Activated T-helper 1 cell treated with anti-CD3 and anti-CD28 coated beads, Interleukin-2, amount 50 U/mL, for 16 hours (primary cell): ENCODE measurements around the gene NCR2.

Source experiments
- DNase-seq, 2 donors: peaks; one replicate each; pipeline ENCODE4 v3.0.0-alpha.2; 2020; ENCODE audit warnings: low read depth in 1 of 2, low spot score in 1 of 2

Gene NCR2

GRCh38 chr6:41327177-41327576, 8.2 kb upstream of the NCR2 start:
- DNase-seq, result no peak

DNA sequence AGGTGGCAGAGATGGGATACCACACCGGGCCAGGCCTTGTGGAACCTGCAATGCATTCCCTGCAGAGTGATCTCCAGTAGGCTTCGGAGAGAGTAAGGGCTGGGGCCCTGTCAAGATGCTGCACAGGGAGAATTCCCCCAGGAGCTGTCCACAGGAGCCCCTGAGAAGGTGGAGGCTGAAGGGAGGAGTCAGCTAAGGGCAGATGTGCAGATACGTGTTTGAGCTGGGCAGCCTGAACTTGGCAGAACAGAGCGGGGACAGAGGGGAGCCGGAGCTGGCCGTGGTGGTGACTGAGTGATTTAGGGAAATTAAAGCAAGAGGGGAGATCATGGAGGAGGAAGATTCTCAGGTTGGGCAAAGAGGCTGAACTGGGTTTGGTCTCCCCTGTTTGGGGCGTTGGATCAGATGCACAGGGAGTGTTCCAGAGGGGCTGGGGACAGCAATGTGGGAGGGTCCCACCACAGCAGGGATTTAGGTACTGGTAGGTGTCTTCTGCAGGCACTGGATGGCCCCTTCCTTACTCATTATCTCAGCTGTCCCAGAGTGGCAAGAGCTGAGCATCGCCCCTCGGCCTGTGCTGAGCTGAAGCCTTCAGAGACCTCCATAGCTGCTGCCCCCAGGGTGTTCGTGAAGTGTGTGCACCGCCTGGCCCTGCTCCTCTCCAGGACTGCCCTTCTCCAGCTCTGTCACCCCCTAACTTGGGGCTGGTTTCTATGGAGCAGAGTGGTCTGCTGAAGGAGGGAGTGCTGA, 3.8 kb upstream of the NCR2 start:
- DNase-seq, result no peak

DNA sequence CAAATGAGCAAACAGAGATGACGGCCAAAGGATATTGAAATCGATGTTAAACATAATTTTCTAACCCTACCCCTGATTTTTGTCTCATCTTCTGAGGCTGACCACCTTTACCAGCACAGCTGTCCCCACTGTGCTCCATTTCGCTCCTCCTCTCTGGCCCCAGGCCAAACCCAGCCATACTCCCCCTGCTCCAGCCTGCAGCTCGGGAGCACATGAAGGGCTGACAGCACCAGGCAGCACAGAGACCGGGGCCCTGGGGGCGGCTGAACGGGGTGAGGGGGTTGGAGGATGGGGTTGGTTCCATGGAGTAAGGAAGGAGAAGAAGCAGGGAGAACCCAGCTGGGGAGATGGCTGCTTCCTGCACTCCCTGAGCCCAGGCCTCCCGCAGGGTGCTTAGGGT, 3.2 kb upstream of the NCR2 start:
- DNase-seq, result no peak

DNA sequence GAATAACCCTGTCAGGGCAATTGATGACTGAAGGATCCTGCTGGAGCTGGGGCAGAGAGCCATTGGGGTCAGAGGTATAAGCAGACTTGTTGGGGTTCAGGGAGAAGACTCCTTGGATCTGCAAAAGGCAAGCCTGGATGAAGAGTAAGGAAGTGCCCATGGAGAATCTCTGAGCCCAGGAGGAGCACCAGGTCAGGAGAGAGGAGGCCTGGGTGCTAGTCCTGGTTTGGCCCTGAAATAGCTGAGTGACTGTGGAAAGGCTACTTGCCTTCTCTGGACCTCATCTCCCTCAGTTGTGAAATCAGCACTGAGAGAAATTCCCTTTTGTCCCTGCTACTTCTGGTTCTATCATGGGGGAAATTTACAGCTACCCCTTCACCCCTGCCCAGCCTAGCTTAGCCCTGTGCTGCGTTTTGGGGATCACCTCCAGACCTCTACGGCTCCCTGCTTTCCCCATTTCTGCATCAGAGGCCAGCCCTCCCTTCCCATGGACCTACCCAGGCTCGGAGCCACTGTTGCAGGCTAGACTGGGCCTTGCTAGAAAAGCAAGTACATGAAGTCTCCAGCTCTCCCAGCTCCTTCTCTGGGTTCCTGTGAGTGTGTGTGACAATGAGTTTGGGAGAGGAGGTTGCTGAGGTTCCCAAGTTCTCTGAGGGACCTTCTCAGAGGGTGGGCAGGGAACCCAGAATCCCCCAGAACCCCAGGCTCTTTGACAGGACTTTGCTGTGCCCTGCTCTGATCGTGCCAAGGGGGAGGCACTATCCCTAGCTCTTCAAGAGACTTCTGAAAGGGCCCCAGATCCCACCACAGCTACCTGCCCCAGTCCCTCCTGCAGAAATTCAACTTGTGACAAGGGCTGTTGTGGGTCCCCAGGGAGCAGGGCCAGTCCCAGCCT, 2.3 kb upstream of the NCR2 start:
- no peak for DNase-seq

GRCh38 chr6:41334482-41335040, 847 bp upstream of the NCR2 start:
- DNase-seq, result no peak

- no peak for DNase-seq
Observed at GRCh38 chr6:41335943-41336342, 535 bp downstream of the NCR2 start.

- DNase-seq, result no peak
Observed at GRCh38 chr6:41336824-41337223, 1.4 kb downstream of the NCR2 start.

GRCh38 chr6:41337709-41338108, 2.3 kb downstream of the NCR2 start:
- DNase-seq, result no peak

- DNase-seq, result no peak
Observed at GRCh38 chr6:41338659-41339058, 3.3 kb downstream of the NCR2 start.

- DNase-seq, result no peak
Observed at GRCh38 chr6:41341580-41341979, 6.2 kb downstream of the NCR2 start.

DNA sequence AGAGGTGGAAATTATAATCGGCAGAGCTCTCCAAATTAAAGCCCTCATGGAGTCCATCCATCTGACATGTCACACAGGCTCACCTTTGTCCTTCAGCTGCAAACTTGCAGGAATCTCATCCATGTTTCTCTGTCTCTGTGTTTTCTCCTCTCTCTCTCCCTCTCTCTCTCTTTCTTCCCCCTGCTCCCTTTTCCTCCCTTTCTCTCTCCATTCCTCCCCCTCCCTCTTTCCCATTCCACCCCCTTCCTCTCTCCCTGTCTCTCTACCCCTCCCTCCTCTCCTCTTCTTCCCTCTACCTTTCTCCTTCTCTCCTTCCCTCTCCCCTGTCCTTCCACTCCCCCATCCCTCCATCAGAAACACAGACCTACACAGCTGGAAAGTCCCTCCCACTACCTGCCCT, 6.8 kb downstream of the NCR2 start:
- DNase-seq, result no peak

DNA sequence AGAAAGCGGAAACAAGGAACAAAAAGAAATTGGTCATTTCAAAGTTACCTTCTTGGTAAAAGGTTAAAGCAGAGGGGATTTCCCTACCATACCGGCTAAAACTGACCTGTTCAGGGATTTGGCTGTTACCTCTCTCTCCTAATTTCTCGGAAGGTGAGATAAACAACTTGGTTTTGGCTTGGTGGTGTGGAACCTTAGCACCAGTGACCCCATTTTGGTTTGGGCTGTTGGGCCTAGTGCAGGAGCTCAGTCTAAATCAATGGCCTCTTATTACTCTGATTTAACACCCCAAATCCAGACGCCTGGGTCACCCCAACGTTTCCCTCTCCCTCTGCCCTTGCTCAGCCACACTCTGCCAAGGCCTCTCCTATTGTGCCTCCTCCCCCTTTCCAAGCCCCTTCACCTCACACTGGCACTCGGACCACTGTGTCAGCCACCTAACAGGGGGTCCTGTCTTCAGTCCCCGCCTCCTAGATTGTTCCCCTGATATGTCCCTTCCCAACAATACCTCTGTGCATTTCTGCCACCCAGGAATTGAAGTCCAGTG, 8.3 kb downstream of the NCR2 start:
- no peak for DNase-seq

DNA sequence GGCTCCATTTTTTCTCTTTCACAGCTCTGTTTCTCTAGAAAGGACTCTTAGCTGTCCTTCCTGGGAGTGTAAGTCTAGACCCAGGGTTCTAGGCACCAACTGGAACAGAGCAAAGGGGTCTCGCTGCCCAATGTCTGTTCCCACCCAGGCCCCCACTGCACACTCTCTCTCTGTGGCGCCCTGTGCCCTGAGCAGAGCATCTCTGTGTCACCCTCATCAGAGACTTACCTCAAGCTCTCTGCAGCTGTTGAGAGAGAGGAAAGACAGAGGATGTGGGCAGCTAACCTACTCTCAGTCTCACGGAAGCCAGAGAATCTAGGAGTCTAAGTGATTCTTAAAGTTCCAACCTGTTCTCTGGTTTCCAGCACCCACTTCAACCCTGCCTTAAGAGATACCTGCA, 9.5 kb downstream of the NCR2 start:
- no peak for DNase-seq

DNA sequence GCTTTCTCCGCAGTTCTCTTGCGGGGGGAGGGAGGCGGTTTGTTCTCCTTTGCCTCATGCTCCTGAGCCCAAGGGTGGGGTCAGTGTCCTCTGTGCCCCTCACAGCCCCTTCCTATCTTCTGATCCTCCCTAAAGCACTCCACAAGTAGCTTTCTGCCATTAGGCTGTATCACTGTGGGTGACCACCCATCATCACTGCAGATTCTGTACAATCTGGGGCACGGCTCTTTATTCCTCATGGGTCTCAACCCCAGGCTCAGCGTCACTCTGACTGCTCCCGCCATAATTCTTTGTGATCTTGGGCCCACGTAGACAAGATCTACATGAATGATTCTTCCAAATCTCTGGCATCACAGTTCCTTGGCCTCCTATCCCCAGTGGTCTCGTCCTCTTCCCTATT, 10.5 kb downstream of the NCR2 start:
- DNase-seq, result no peak

DNA sequence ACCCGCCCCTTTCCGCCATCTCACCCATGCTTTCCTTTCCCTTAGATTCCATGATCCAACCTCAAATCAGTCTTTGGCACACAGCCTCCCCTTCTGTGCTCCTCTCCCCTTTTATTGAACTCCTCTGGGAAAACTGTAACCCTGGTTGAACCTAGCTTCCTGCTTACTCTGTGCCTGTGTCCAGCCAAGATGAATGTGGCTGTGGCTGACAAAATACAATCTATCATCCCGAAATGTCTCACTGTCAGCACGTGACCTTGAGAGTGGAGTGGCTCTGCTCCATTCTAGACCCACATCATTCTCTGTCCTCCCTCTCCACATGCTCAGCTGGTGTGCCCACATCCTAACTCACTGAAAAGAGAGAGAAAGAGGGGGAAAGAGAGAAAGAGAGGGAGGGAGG, 11.0 kb downstream of the NCR2 start:
- DNase-seq, result no peak

DNA sequence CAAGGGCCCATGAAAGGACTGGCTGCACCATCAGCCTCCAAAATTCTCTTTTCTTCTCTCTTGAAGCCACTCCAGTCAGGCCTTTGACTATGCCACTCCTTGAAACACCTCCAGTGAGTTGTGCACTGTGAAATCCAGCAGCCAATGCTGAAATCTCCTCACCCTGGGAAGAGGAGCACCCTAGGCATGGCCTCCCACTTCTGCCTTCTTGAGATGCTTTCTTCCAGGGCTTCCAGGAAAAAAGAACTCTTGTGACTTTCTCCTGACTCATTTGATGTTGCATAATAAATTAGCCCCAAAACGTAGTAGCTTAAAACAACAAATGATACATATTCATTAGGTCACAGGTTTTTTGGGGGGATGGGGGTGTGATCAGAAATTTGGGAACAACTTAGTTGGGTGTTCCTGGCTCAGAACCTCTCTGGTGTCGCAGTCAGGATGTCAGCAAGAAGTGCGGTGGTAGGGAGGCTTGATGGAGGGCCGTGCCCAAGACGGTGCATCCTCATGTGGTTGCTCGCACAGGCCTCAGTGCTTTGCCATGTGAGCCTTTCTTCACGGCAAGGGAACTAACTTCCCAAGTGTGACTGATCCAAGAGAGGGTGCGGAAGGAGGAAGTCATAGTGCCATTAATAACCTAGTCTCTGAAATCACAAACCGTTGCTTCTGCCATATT, 12.1 kb downstream of the NCR2 start:
- DNase-seq, result no peak

GRCh38 chr6:41348934-41349333, 13.5 kb downstream of the NCR2 start:
- no peak for DNase-seq

DNA sequence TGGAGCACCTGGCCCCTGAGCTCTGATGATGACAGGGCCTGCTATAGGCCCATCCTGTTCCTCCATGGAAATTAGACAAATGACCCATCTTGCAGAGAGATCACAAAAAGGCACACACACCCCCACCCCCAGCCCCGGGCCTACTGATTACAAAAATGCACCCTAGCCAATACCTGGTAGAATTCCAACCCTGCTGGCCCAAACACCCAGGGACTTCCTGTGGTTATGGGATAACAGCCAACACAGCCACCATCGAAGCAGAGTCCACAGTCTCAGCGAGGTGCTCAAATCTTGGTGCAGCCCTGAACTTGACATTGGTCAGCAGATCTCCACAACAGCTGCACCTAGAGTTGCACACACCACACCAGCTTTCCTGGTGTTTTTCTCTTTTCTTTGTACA, 17.0 kb downstream of the NCR2 start:
- no peak for DNase-seq

GRCh38 chr6:41352907-41353306, 17.5 kb downstream of the NCR2 start:
- DNase-seq, result no peak

- no peak for DNase-seq
Observed at GRCh38 chr6:41353333-41353732, 17.9 kb downstream of the NCR2 start.

DNA sequence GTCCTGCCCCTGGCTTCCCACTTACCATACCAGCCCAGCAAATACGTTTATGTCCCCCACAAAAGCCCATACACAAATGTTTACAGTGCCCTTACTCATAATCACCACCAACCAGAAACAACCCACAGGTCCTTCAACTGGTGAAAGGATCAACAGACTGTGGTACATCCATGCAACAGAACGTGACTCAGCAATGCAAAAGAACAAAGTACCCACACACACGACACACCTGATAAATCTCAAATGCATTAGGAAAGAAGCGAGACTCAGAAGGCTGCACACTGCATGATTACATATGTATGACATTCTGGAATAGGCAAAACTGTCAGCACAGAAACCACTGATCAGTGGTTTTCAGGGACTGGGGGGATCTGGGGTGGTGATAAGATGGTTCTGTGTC, 20.5 kb downstream of the NCR2 start:
- DNase-seq, result no peak
